Stomach smooth muscle (tissue), 2 donors: Measurements from ENCODE around the gene PALLD.
"Not testable (repeated sequence)": the region's sequence is repeated elsewhere in the genome, so short reads cannot be mapped to it uniquely, and the experiment has no call there.

Experiments used
- H3K27ac ChIP-seq: one replicate; pipeline ENCODE4 v1.7.0; 2013; ENCODE audit warnings: mild to moderate bottlenecking, low read length, inconsistent platforms
- H3K27me3 ChIP-seq, 2 donors: one replicate each; pipeline ENCODE4 v1.7.0; 2013; ENCODE audit warnings: low read length in 2 of 2; ENCODE audit not compliant: insufficient read depth in 2 of 2, control insufficient read depth in 1 of 2
- H3K36me3 ChIP-seq, 2 donors: one replicate each; pipeline ENCODE4 v1.7.0; 2013; ENCODE audit warnings: low read length in 2 of 2; ENCODE audit not compliant: control insufficient read depth in 2 of 2, insufficient read depth in 2 of 2
- H3K4me1 ChIP-seq: one replicate; pipeline ENCODE4 v1.7.0; 2013; ENCODE audit warnings: low read length; ENCODE audit not compliant: control insufficient read depth, insufficient read depth
- H3K4me3 ChIP-seq, 2 donors: one replicate each; pipeline ENCODE4 v1.7.0; 2013; ENCODE audit warnings: low read length in 2 of 2
- H3K9ac ChIP-seq, 2 donors: one replicate each; pipeline ENCODE4 v1.7.0; 2013; ENCODE audit warnings: low read length in 2 of 2, mild to moderate bottlenecking in 1 of 2
- H3K9me3 ChIP-seq, 2 donors: one replicate each; pipeline ENCODE4 v1.7.0; 2013; ENCODE audit warnings: low read length in 2 of 2; ENCODE audit not compliant: control insufficient read depth in 2 of 2
- donor health status: healthy.
- donor health status: Pancreatic carcinoma.

Gene PALLD

DNA sequence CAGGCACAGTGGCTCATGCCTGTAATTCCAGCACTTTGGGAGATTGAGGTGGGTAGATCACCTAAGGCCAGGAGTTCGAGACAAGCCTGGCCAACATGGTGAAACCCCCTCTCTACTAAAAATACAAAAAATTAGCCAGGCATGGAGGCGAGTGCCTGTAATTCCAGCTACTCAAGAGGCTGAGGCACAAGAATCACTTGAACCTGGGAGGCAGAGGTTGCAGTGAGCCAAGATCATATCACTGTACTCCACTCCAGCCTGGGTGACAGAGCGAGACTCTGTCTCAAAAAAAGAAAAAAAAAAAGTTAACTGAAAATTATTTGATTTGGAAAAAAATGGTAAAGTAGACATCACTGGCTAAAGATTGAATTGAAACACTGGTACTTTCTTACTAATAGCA lies 17.0 kb downstream of the PALLD start:
- not testable (repeated sequence) for H3K4me1 ChIP-seq, H3K36me3 ChIP-seq, H3K27me3 ChIP-seq, H3K27ac ChIP-seq, H3K9me3 ChIP-seq, H3K9ac ChIP-seq, H3K4me3 ChIP-seq

- H3K27ac ChIP-seq: no peak overlapping the region
- no peak overlapping the region for H3K4me3 ChIP-seq
- H3K9ac ChIP-seq: no peak overlapping the region
- H3K36me3 ChIP-seq: no peaks in the 10 kb centered on the region
- H3K27me3 ChIP-seq: no peaks in the 10 kb centered on the region
- H3K4me1 ChIP-seq: peaks cover 3% of the 10 kb centered on the region
- no peaks in the 10 kb centered on the region for H3K9me3 ChIP-seq
These were observed 17.5 kb downstream of the PALLD start for GRCh38 chr4:168514249-168514852.

GRCh38 chr4:168515222-168516011 lies 18.6 kb downstream of the PALLD start:
- Histone ChIP-seq H3K4me3 (peak overlapping the region in 1 of 2 donors; percentile 9), H3K36me3 (no peaks in the 10 kb centered on the region), H3K27ac (no peak overlapping the region), H3K27me3 (no peaks in the 10 kb centered on the region), H3K9ac (no peak overlapping the region), H3K4me1 (peaks cover 3% of the 10 kb centered on the region), H3K9me3 (no peaks in the 10 kb centered on the region)

DNA sequence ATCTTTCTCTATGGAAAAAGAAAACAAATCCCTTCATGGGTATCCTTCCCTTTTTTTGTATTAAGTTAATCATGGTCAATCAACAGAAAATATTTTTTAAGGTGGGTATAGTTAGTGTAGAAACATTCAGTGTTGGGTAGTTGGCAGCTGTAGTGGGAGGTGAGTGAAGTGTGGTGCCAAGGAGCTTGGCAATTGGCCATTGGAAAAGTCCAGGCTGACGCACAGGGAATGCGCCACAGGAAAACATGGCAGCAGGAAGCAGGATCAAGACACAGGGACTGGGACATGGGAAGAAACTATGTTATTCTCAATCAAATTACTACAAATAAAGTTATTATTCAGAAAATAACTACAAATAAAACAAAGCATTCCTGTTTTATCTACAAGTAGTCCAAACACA lies 20.0 kb downstream of the PALLD start:
- H3K4me3 ChIP-seq: no peak overlapping the region
- no peaks in the 10 kb centered on the region for H3K36me3 ChIP-seq
- H3K27ac ChIP-seq: no peak overlapping the region
- H3K9ac ChIP-seq: no peak overlapping the region
- H3K4me1 ChIP-seq: peaks cover 3% of the 10 kb centered on the region
- no peaks in the 10 kb centered on the region for H3K9me3 ChIP-seq
- H3K27me3 ChIP-seq: no peaks in the 10 kb centered on the region

DNA sequence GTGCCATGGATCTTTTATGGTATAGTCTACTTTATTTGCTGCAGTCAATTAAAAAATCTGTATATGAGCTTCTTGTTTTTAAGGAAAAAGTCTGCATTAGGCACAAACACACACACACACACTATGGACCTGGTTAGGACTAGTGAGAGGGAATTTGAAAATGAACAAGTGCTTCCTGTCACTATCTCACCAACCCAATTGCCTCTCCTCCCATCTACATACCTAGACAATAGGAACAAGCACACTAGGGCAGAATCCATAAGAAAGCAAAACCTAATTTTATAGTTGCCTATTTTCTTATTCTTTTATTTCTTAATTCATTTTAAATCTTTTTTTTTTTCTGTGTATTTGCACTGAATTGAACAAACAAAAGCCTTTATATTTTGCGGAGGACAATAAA lies 22.7 kb downstream of the PALLD start:
- no peaks in the 10 kb centered on the region for H3K9me3 ChIP-seq
- H3K36me3 ChIP-seq: no peaks in the 10 kb centered on the region
- no peaks in the 10 kb centered on the region for H3K27me3 ChIP-seq
- peaks cover 3% of the 10 kb centered on the region for H3K4me1 ChIP-seq
- H3K9ac ChIP-seq: no peak overlapping the region
- no peak overlapping the region for H3K27ac ChIP-seq
- H3K4me3 ChIP-seq: no peak overlapping the region

GRCh38 chr4:168521721-168522120 lies 24.9 kb downstream of the PALLD start:
- Histone ChIP-seq H3K27me3 (no peaks in the 10 kb centered on the region), H3K9me3 (no peaks in the 10 kb centered on the region), H3K4me1 (no peaks in the 10 kb centered on the region), H3K9ac (no peak overlapping the region), H3K27ac (no peak overlapping the region), H3K36me3 (no peaks in the 10 kb centered on the region), H3K4me3 (no peak overlapping the region)

- Histone ChIP-seq H3K27me3 (no peaks in the 10 kb centered on the region), H3K27ac (no peak overlapping the region), H3K36me3 (no peaks in the 10 kb centered on the region), H3K9ac (no peak overlapping the region), H3K4me3 (no peak overlapping the region), H3K4me1 (no peaks in the 10 kb centered on the region), H3K9me3 (no peaks in the 10 kb centered on the region)
These were observed 25.5 kb downstream of the PALLD start for GRCh38 chr4:168522356-168522755.

DNA sequence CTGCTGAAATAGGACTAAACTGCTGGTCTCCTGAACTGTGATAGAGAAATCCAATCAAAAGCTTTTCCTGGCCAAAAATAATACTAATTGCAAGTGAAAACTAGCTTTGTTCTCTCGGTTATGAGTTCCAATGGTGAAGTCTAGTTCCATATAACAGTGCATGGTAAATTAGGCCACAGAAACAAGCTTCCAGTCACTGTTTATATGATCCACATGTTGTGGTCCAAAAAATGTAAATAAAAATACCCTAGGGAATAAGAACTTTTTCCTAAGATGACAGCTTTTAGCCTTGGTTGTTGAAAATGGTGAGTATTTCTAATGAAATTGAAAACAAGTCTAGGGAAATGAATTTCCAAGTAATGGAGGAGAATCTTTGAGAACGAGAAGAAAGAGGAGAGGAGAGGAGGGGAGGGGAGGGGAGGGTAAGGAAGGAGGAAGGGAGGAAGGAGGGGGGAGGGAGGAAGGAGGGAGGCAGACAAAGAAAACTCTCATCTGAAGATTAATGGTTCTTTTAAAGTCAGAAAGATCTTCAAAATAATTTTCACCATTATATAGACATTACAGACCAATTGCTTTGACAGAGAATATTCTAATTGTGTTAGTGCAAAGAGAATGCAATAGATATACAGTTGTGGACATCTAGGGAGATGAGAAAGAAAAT lies 26.1 kb downstream of the PALLD start:
- H3K9ac ChIP-seq: no peak overlapping the region
- H3K27me3 ChIP-seq: peaks cover 0 to 3% of the 10 kb centered on the region in 2 donors
- H3K9me3 ChIP-seq: no peaks in the 10 kb centered on the region
- H3K36me3 ChIP-seq: no peaks in the 10 kb centered on the region
- no peak overlapping the region for H3K4me3 ChIP-seq
- no peaks in the 10 kb centered on the region for H3K4me1 ChIP-seq
- no peak overlapping the region for H3K27ac ChIP-seq

GRCh38 chr4:168524006-168524405 lies 27.2 kb downstream of the PALLD start:
- Histone ChIP-seq H3K27me3 (peaks cover 0 to 3% of the 10 kb centered on the region in 2 donors), H3K9ac (no peak overlapping the region), H3K36me3 (no peaks in the 10 kb centered on the region), H3K4me1 (no peaks in the 10 kb centered on the region), H3K27ac (no peak overlapping the region), H3K4me3 (no peak overlapping the region), H3K9me3 (no peaks in the 10 kb centered on the region)

DNA sequence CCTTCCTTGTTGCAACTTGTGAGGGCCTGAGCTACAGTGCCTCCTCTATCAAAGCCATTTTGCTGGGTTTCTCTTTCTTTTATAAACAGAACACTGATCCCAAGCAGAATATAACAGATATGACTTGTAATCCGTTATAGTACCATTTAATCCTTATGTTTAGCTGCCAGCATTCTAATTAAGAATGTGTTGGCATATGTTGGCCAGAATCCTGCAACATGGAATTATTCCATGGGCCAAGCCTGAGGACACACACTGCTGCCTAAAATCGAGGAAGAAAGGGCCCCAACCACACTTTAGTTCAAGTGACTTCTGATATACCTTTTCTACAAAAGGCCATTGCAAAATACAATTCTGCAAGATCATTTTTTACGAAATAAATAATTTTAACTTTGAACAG lies 28.0 kb downstream of the PALLD start:
- Histone ChIP-seq H3K4me1 (no peaks in the 10 kb centered on the region), H3K27ac (no peak overlapping the region), H3K36me3 (no peaks in the 10 kb centered on the region), H3K9me3 (no peaks in the 10 kb centered on the region), H3K4me3 (no peak overlapping the region), H3K9ac (no peak overlapping the region), H3K27me3 (peaks cover 0 to 3% of the 10 kb centered on the region in 2 donors)

GRCh38 chr4:168527560-168527959 lies 30.7 kb downstream of the PALLD start:
- no peak overlapping the region for H3K9ac ChIP-seq
- no peaks in the 10 kb centered on the region for H3K9me3 ChIP-seq
- H3K4me3 ChIP-seq: no peak overlapping the region
- H3K4me1 ChIP-seq: no peaks in the 10 kb centered on the region
- no peaks in the 10 kb centered on the region for H3K36me3 ChIP-seq
- peaks cover 0 to 3% of the 10 kb centered on the region in 2 donors for H3K27me3 ChIP-seq
- no peak overlapping the region for H3K27ac ChIP-seq
